Uterus (tissue), 4 donors: ENCODE results near the gene MYH11. TPM values are rescaled to one million over a fixed set of nuclear protein-coding genes. Genes with fewer than 3 reads are reported as not detected.
A peak's percentile ranks its signal among the peaks of the same experiment; 100 is the strongest.

Experiments used
- DNase-seq, 2 donors: peaks; one replicate each; pipeline ENCODE4 v3.0.0-alpha.2; 2019 to 2020
- H3K27ac ChIP-seq, 2 donors: fragments of 200-600 bp; sonication (generic); 1 replicate in 1 of 2; 2 replicates in 1 of 2; pipeline ENCODE4 v1.5.1; 2016 to 2018
- H3K27me3 ChIP-seq, 2 donors: fragments of 200-600 bp; sonication (generic); one replicate each; pipeline ENCODE4 v1.5.1; 2018 to 2019; ENCODE audit warnings: control low read depth in 1 of 2
- H3K36me3 ChIP-seq, 2 donors: fragments of 200-600 bp; sonication (generic); one replicate each; pipeline ENCODE4 v1.5.1; 2019; ENCODE audit warnings: control low read depth in 1 of 2
- H3K4me1 ChIP-seq, 2 donors: fragments of 200-600 bp; sonication (generic); one replicate each; pipeline ENCODE4 v1.5.1; 2018 to 2019; ENCODE audit warnings: control low read depth in 1 of 2
- H3K4me3 ChIP-seq, 2 donors: fragments of 200-600 bp; sonication (generic); 1 replicate in 1 of 2; 2 replicates in 1 of 2; pipeline ENCODE4 v1.5.1; 2018 to 2019; ENCODE audit warnings: mild to moderate bottlenecking in 1 of 2
- H3K9me3 ChIP-seq, 2 donors: fragments of 200-600 bp; sonication (generic); one replicate each; pipeline ENCODE4 v1.5.1; 2019; ENCODE audit warnings: control low read depth in 1 of 2
- POLR2A ChIP-seq, 2 donors: fragments of 450-650 bp; IDR thresholded peaks; one replicate each; pipeline ENCODE4 v1.6.1; 2016; ENCODE audit warnings: antibody characterized with exemption in 2 of 2, mild to moderate bottlenecking in 1 of 2, moderate library complexity in 1 of 2
- intact Hi-C: fragments of 100-400 bp; cut with DNase I; formaldehyde crosslinking; loops from one replicate; pipeline ENCODE4 v1.15.1; 2023; ENCODE audit warnings: low total_unique reads
- total RNA-seq, 4 donors: library from RNA; depleted of rRNA in 3 of 4; stranded (reverse); fragments of >200 nt in 3 of 4; gene quantifications; one replicate each; pipeline versions ENCODE4 v1.1.0 to v1.2.4, GENCODE V29; 2014 to 2023
- TF ChIP-seq, protein P1 (sequence below), 4 experiments: fragments of 200-600 bp in 2 of 4; fragments of 450-650 bp in 2 of 4; sonication (generic) in 2 of 4; IDR thresholded peaks; one replicate each; pipeline ENCODE4 v1.5.1; 2016 to 2019; ENCODE audit warnings: antibody characterized with exemption in 4 of 4, mild to moderate bottlenecking in 2 of 4, moderate library complexity in 1 of 4
- donor health status: DM: yes; HTN: yes; CAD: no.

MYH11 gene
- total RNA-seq, 4 donors from 2014 or later, result 447 to 1,893 (median 822) TPM

DNA sequence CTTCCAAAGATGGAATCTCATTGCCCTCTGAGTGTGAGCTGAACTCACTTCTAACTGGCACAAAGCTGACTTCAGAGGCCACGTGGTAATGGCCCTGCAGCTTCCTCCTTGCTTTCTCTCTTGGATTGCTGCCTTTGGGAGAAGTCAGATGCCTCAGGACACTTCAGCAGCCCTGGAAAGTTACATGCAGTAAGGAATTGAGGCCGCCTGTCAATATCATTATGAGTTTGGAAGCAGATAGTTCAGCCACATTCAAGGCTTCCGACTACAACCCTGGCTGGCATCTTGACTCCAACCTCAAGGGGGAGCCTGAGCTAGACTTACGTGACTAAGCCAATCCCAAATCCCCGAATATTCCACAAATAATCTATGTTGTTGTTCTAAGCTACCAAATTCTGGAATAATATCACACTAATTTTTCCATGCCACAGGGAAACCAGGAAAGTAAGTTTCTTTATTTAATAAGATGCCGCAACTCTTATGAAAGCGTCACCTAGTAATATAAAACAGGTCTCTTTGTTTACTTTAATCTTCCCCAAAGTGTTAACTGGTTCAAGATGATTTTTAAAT is 18.0 kb upstream of the MYH11 start:
- Histone ChIP-seq H3K36me3 (no peaks in the 10 kb centered on the region), H3K27me3 (no peaks in the 10 kb centered on the region), H3K4me3 (no peak overlapping the region), H3K9me3 (no peaks in the 10 kb centered on the region), H3K27ac (peak overlapping the region; percentile 45 to 51), H3K4me1 (no peaks in the 10 kb centered on the region)
- intact Hi-C loops, result no loop called here
- peak; percentile 37 to 51 for DNase-seq
- TF ChIP-seq, protein P1, sequence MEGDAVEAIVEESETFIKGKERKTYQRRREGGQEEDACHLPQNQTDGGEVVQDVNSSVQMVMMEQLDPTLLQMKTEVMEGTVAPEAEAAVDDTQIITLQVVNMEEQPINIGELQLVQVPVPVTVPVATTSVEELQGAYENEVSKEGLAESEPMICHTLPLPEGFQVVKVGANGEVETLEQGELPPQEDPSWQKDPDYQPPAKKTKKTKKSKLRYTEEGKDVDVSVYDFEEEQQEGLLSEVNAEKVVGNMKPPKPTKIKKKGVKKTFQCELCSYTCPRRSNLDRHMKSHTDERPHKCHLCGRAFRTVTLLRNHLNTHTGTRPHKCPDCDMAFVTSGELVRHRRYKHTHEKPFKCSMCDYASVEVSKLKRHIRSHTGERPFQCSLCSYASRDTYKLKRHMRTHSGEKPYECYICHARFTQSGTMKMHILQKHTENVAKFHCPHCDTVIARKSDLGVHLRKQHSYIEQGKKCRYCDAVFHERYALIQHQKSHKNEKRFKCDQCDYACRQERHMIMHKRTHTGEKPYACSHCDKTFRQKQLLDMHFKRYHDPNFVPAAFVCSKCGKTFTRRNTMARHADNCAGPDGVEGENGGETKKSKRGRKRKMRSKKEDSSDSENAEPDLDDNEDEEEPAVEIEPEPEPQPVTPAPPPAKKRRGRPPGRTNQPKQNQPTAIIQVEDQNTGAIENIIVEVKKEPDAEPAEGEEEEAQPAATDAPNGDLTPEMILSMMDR (IDR thresholded peaks at IDR 0.05), result peak; percentile 57 to 68 (median 63)
- no peak for TF ChIP-seq POLR2A (IDR thresholded peaks at IDR 0.05)

DNA sequence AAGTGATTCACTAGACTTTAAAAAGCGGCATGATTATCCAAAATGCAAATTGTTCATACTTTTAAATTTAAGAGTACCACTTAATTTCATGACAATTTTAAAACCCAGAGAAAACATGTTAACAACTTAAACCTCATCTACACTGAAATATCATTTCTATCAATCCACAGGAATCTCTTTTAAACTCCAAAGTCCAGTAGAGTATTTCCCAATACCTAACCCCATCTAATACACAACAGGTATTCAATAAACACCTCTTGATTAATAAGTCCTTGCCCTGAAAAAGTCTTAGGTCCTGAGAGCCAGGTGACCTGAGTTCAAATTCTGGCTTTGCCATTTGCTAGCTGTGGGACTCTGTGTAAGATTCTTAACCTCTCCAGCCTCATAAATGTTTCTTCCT is 16.9 kb upstream of the MYH11 start:
- no peak for DNase-seq
- TF ChIP-seq, protein P1 (IDR thresholded peaks at IDR 0.05), result no peak
- TF ChIP-seq POLR2A (IDR thresholded peaks at IDR 0.05), result no peak
- H3K27me3 ChIP-seq, result no peaks in the 10 kb centered on the region
- no peak overlapping the region for H3K27ac ChIP-seq
- H3K4me1 ChIP-seq, result no peaks in the 10 kb centered on the region
- H3K9me3 ChIP-seq, result no peaks in the 10 kb centered on the region
- intact Hi-C loops, result no loop called here
- no peaks in the 10 kb centered on the region for H3K36me3 ChIP-seq
- H3K4me3 ChIP-seq, result no peak overlapping the region

DNA sequence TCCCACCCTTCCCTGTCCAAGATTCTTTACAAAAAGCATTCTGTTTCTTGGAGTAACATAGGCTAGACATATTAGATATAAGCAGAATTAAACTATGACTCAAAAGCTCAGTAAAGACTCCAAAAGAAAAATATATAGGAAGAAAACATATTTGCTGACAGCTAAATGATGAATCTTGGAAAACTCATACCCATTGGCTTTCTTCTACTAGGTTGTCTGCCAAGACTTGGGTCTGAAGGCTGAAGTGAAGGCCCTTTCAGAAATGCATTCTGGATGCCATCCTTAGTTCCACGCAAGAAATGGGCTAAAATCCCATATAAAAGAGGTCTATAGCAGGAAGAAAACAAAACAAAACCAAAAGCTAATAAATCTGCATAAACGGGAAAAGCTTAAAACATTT is 16.5 kb upstream of the MYH11 start:
- Histone ChIP-seq H3K4me3 (no peak overlapping the region), H3K9me3 (no peaks in the 10 kb centered on the region), H3K27me3 (no peaks in the 10 kb centered on the region), H3K36me3 (no peaks in the 10 kb centered on the region), H3K27ac (no peak overlapping the region), H3K4me1 (no peaks in the 10 kb centered on the region)
- intact Hi-C loops, result no loop called here
- DNase-seq, result no peak
- TF ChIP-seq, protein P1 (IDR thresholded peaks at IDR 0.05), result no peak
- TF ChIP-seq POLR2A (IDR thresholded peaks at IDR 0.05), result no peak

DNA sequence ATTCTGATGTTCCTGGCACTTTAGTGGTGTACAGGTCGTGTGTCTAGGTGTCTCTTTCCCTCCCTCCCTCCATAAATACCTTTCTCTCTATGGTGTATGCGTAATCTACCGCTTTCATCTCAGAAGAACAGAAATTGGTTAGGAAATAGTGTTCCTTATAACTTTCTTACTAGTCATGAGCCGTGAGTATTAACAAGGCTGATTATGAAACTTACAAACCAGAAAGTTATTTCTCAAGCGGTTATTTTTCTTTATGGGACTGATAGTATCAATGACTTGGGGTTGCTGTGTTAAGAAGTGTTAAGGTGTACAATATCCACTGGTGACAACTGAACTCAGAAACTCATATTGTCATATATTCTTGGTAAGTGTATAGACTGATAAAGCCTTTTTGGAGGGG is 13.2 kb upstream of the MYH11 start:
- intact Hi-C loops, result no loop called here
- no peaks in the 10 kb centered on the region for H3K27me3 ChIP-seq
- H3K4me1 ChIP-seq, result no peaks in the 10 kb centered on the region

DNA sequence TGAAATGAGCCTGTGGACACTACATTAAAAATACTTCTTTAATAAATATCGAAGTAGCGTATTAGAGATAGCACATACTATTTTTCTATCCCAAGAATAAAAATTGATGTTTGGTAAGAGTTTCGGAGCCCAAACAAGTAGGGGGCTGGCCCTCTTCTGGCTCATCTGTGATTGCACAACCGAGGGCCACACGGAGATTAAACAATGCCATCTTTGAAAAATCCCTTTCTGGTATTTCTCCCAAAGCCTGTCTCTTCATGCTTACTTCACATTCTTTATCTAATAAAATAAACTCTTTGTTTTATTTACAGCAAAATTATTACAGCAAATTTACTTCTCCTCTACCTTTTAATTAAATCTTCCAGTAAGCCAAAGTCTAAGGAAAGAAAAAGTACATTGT is 9.6 kb upstream of the MYH11 start:
- Histone ChIP-seq H3K4me3 (no peak overlapping the region), H3K27me3 (no peaks in the 10 kb centered on the region), H3K4me1 (no peaks in the 10 kb centered on the region), H3K36me3 (no peaks in the 10 kb centered on the region), H3K27ac (no peak overlapping the region), H3K9me3 (no peaks in the 10 kb centered on the region)
- intact Hi-C loops, result no loop called here
- no peak for DNase-seq
- TF ChIP-seq, protein P1 (IDR thresholded peaks at IDR 0.05), result no peak
- TF ChIP-seq POLR2A (IDR thresholded peaks at IDR 0.05), result no peak

More for the DNA sequence above, 13.2 kb upstream of the MYH11 start:
- TF ChIP-seq POLR2A (IDR thresholded peaks at IDR 0.05), result no peak
- TF ChIP-seq, protein P1 (IDR thresholded peaks at IDR 0.05), result no peak
- Histone ChIP-seq H3K36me3 (no peaks in the 10 kb centered on the region), H3K4me3 (no peak overlapping the region), H3K27ac (no peak overlapping the region), H3K9me3 (no peaks in the 10 kb centered on the region)
- DNase-seq, result no peak
